ENCODE results near the gene OR4D9. TPM values are rescaled to one million over a fixed set of nuclear protein-coding genes. Genes with fewer than 3 reads are reported as not detected.
"Not testable (repeated sequence)": the region's sequence is repeated elsewhere in the genome, so short reads cannot be mapped to it uniquely, and the experiment has no call there.

OR4D9 gene
- total RNA-seq, 6 experiments from 2014 or later = not detected

- no peaks in the 10 kb centered on the region for H3K9me3 Mint-ChIP-seq
- H3K4me1 Mint-ChIP-seq (ENCODE audit: low read depth) = no peaks in the 10 kb centered on the region
- H3K36me3 Mint-ChIP-seq (ENCODE audit: low read depth) = no peaks in the 10 kb centered on the region
- no peak overlapping the region for H3K4me3 Mint-ChIP-seq
- no peak for TF ChIP-seq CTCF (IDR thresholded peaks at IDR 0.05)
- no peak for DNase-seq
- peaks cover 21% of the 10 kb centered on the region for H3K27me3 Mint-ChIP-seq (ENCODE audit: insufficient read depth)
- no peak overlapping the region for H3K27ac Mint-ChIP-seq
Measured at GRCh38 chr11:59523541-59523940, 12.2 kb downstream of the OR4D9 start.

GRCh38 chr11:59528711-59529110 lies 17.4 kb downstream of the OR4D9 start:
- no peak for TF ChIP-seq CTCF (IDR thresholded peaks at IDR 0.05)
- H3K36me3 Mint-ChIP-seq (ENCODE audit: low read depth) = no peaks in the 10 kb centered on the region
- no peaks in the 10 kb centered on the region for H3K4me1 Mint-ChIP-seq (ENCODE audit: low read depth)
- H3K4me3 Mint-ChIP-seq = no peak overlapping the region
- no peak overlapping the region for H3K27ac Mint-ChIP-seq
- no peaks in the 10 kb centered on the region for H3K9me3 Mint-ChIP-seq
- DNase-seq = no peak
- H3K27me3 Mint-ChIP-seq (ENCODE audit: insufficient read depth) = peaks cover 30% of the 10 kb centered on the region

GRCh38 chr11:59532620-59533019 lies 21.3 kb downstream of the OR4D9 start:
- no peak for DNase-seq
- Mint-ChIP-seq H3K27ac (no peak overlapping the region), H3K4me1 (ENCODE audit: low read depth) (peaks cover 9% of the 10 kb centered on the region), H3K36me3 (ENCODE audit: low read depth) (no peaks in the 10 kb centered on the region), H3K4me3 (no peak overlapping the region), H3K27me3 (ENCODE audit: insufficient read depth) (peaks cover 16% of the 10 kb centered on the region), H3K9me3 (no peaks in the 10 kb centered on the region)
- TF ChIP-seq CTCF (IDR thresholded peaks at IDR 0.05) = no peak

- DNase-seq = no peak
- H3K4me3 Mint-ChIP-seq = no peak overlapping the region
- no peak for TF ChIP-seq CTCF (IDR thresholded peaks at IDR 0.05)
- no peaks in the 10 kb centered on the region for H3K36me3 Mint-ChIP-seq (ENCODE audit: low read depth)
- no peak overlapping the region for H3K27ac Mint-ChIP-seq
- peaks cover 8% of the 10 kb centered on the region; the same call in 1 of the 2 replicates for H3K27me3 Mint-ChIP-seq (ENCODE audit: insufficient read depth)
- H3K4me1 Mint-ChIP-seq (ENCODE audit: low read depth) = peaks cover 15% of the 10 kb centered on the region
- H3K9me3 Mint-ChIP-seq = no peaks in the 10 kb centered on the region
Measured at GRCh38 chr11:59534676-59535075, 23.3 kb downstream of the OR4D9 start.

GRCh38 chr11:59542142-59542810 lies 30.9 kb downstream of the OR4D9 start:
- H3K36me3 Mint-ChIP-seq (ENCODE audit: low read depth) = peaks cover 9% of the 10 kb centered on the region
- no peak overlapping the region for H3K4me3 Mint-ChIP-seq
- no peak for DNase-seq
- peaks cover 22% of the 10 kb centered on the region for H3K4me1 Mint-ChIP-seq (ENCODE audit: low read depth)
- peaks cover 1% of the 10 kb centered on the region; the same call in 1 of the 2 replicates for H3K27me3 Mint-ChIP-seq (ENCODE audit: insufficient read depth)
- H3K27ac Mint-ChIP-seq = no peak overlapping the region
- H3K9me3 Mint-ChIP-seq = no peaks in the 10 kb centered on the region
- no peak for TF ChIP-seq CTCF (IDR thresholded peaks at IDR 0.05)

GRCh38 chr11:59543713-59544112 lies 32.4 kb downstream of the OR4D9 start:
- H3K4me3 Mint-ChIP-seq; H3K27ac Mint-ChIP-seq; H3K36me3 Mint-ChIP-seq (ENCODE audit: low read depth); H3K27me3 Mint-ChIP-seq (ENCODE audit: insufficient read depth); DNase-seq; H3K9me3 Mint-ChIP-seq: not testable (repeated sequence)
- H3K4me1 Mint-ChIP-seq (ENCODE audit: low read depth) = peaks cover 15% of the 10 kb centered on the region

Data from HFFc6 (cell line).